HepG2 (cell line): Measurements from ENCODE around the gene PRKCB. TPM values are rescaled to one million over a fixed set of nuclear protein-coding genes. Genes with fewer than 3 reads are reported as not detected.

ENCODE experiments used
- ATAC-seq: fragments of 200-7000 bp; cut with Tn5 transposase; 3 replicates; pipeline ENCODE4 v1.9.1; 2020; ENCODE audit warnings: mild to moderate bottlenecking, moderate library complexity
- BruUV-seq: library from RNA; stranded (reverse); fragments of 400-500 nt; replicated peaks from 2 replicates; lab custom pipeline; 2021; lab: Mats Ljungman, UMichigan
- CTCF ChIA-PET: fragments of 300-600 bp; formaldehyde crosslinking; extraction: SDS; loops from one replicate; lab custom pipeline; 2021; ENCODE audit warnings: low total read pairs, inconsistent platforms, low intra/inter-chr PET ratio; lab: Yijun Ruan, JAX
- POLR2A ChIA-PET: fragments of 350-600 bp; sonication (Branson Sonifier 250); formaldehyde crosslinking; loops from one replicate; lab custom pipeline; 2020; ENCODE audit warnings: antibody characterized with exemption, inconsistent platforms; lab: Yijun Ruan, JAX
- DNase-seq: peaks from one replicate; pipeline ENCODE4 v3.0.0-alpha.2; 2015; ENCODE audit warnings: low spot score
- FAIRE-seq: peaks from 3 replicates; lab custom pipeline; 2011; peaks lifted over from hg19 to GRCh38; lab: Jason Lieb, UNC
- H2AFZ ChIP-seq: one replicate; pipeline ENCODE4 v1.6.1; 2011; ENCODE audit warnings: low read length, inconsistent platforms
- H3K27ac ChIP-seq: fragments of 300-600 bp; 3 replicates; pipeline ENCODE4 v1.8.0; 2011; ENCODE audit warnings: mixed run types, mild to moderate bottlenecking, mixed read lengths, low read length, inconsistent platforms; ENCODE audit not compliant: insufficient read depth; ENCODE audit errors: extremely low read length
- H3K27me3 ChIP-seq, 2 experiments: fragments of 200-600 bp in 1 of 2; 2 replicates in 1 of 2; 3 replicates in 1 of 2; pipeline versions ENCODE4 v1.6.0 to v1.8.0; 2011; ENCODE audit warnings: low read length in 2 of 2, mild to moderate bottlenecking in 2 of 2, moderate library complexity in 2 of 2, inconsistent platforms in 1 of 2; ENCODE audit not compliant: insufficient read depth in 2 of 2, control insufficient read depth in 1 of 2
- H3K36me3 ChIP-seq, 2 experiments: fragments of 200-600 bp in 1 of 2; replicated peaks in 1 of 2; 2 replicates in 1 of 2; 3 replicates in 1 of 2; pipeline versions ENCODE4 v1.5.1 to v1.8.0; 2011; ENCODE audit warnings: low read length in 2 of 2, inconsistent platforms in 1 of 2; ENCODE audit not compliant: insufficient read depth in 2 of 2, control insufficient read depth in 1 of 2
- H3K4me1 ChIP-seq: 2 replicates; pipeline ENCODE4 v1.5.1; 2012; ENCODE audit warnings: low read length, inconsistent platforms; ENCODE audit not compliant: insufficient read depth
- H3K4me2 ChIP-seq: 2 replicates; pipeline ENCODE4 v1.6.0; 2011; ENCODE audit warnings: low read depth, low read length, inconsistent platforms
- H3K4me3 ChIP-seq, 3 experiments: fragments of 200-600 bp in 1 of 3; sonication (generic), shearing (Covaris generic) in 1 of 3; replicated peaks in 1 of 3; 2 replicates each; pipeline ENCODE4 v1.5.1; 2011 to 2016; ENCODE audit warnings: low read length in 3 of 3, inconsistent platforms in 2 of 3, low read depth in 2 of 3, mild to moderate bottlenecking in 2 of 3, control low read depth in 1 of 3, mixed read lengths in 1 of 3; ENCODE audit not compliant: insufficient read depth in 1 of 3
- H3K79me2 ChIP-seq: one replicate; pipeline ENCODE4 v1.6.1; 2011; ENCODE audit warnings: low read length, inconsistent platforms; ENCODE audit not compliant: insufficient read depth
- H3K9ac ChIP-seq: 2 replicates; pipeline ENCODE4 v1.6.0; 2011; ENCODE audit warnings: mild to moderate bottlenecking, low read depth, low read length, inconsistent platforms; ENCODE audit not compliant: insufficient read depth
- H3K9me3 ChIP-seq: 2 replicates; pipeline ENCODE4 v1.5.1; 2012; ENCODE audit warnings: mild to moderate bottlenecking, low read length
- H4K20me1 ChIP-seq: 2 replicates; pipeline ENCODE4 v1.6.0; 2011; ENCODE audit warnings: inconsistent platforms, mild to moderate bottlenecking, low read length, moderate library complexity; ENCODE audit not compliant: insufficient read depth
- AGO2 ChIP-seq: fragments of 200-400 bp; formaldehyde crosslinking; optimal IDR thresholded peaks from 2 replicates; pipeline ENCODE3; 2017; ENCODE audit warnings: mild to moderate bottlenecking, low read depth, low read length, moderate library complexity
- CBFB ChIP-seq: sonication (generic); formaldehyde crosslinking; IDR thresholded peaks from 2 replicates; pipeline ENCODE4 v1.4.0; 2020; ENCODE audit warnings: missing genetic modification reagents
- E2F1 ChIP-seq: sonication (generic); formaldehyde crosslinking; IDR thresholded peaks from 2 replicates; pipeline ENCODE4 v1.5.0; 2020; ENCODE audit warnings: missing genetic modification reagents
- HIVEP1 ChIP-seq: sonication (generic); formaldehyde crosslinking; IDR thresholded peaks from 2 replicates; pipeline ENCODE4 v1.4.0; 2020; ENCODE audit warnings: mild to moderate bottlenecking, missing genetic modification reagents
- MNT ChIP-seq: fragments of 450-650 bp; IDR thresholded peaks from 2 replicates; pipeline ENCODE4 v1.6.1; 2016
- NFRKB ChIP-seq: fragments of 450-650 bp; IDR thresholded peaks from 2 replicates; pipeline ENCODE4 v1.6.1; 2017
- SETDB1 ChIP-seq: sonication (generic); formaldehyde crosslinking; IDR thresholded peaks from 2 replicates; pipeline ENCODE4 v1.5.1; 2020; ENCODE audit warnings: missing genetic modification reagents, mild to moderate bottlenecking, borderline replicate concordance
- SNAI1 ChIP-seq: sonication (generic); formaldehyde crosslinking; IDR thresholded peaks from 2 replicates; pipeline ENCODE4 v1.5.0; 2020; ENCODE audit warnings: mild to moderate bottlenecking, missing genetic modification reagents, borderline replicate concordance
- TEAD2 ChIP-seq: sonication (generic); formaldehyde crosslinking; IDR thresholded peaks from 2 replicates; pipeline ENCODE4 v1.9.0; 2021; ENCODE audit warnings: missing genetic modification reagents
- ZNF331 ChIP-seq: sonication (generic); formaldehyde crosslinking; IDR thresholded peaks from 2 replicates; pipeline ENCODE4 v1.4.0; 2020; ENCODE audit warnings: missing genetic modification reagents
- ZNF343 ChIP-seq: sonication (generic); formaldehyde crosslinking; IDR thresholded peaks from 2 replicates; pipeline ENCODE4 v1.4.0; 2020; ENCODE audit warnings: mild to moderate bottlenecking, missing genetic modification reagents
- ZNF704 ChIP-seq: sonication (generic); formaldehyde crosslinking; IDR thresholded peaks from 2 replicates; pipeline ENCODE4 v1.8.1; 2023; ENCODE audit warnings: mild to moderate bottlenecking, inconsistent platforms, moderate library complexity, missing genetic modification reagents, borderline replicate concordance
- WGBS: methylation state at CpG from one replicate; pipeline ENCODE4 v1.1.6; 2017; ENCODE audit warnings: low lambda C conversion rate; 5-methylcytosine and 5-hydroxymethylcytosine counted together
- in situ Hi-C: cut with HindIII; loops from 2 replicates; pipeline ENCODE4 v1.10.0; 2017; ENCODE audit warnings: low pct_unique_long_range_greater_than_20kb; ENCODE audit not compliant: extremely low pct_ligation_motif_present
- intact Hi-C: fragments of 100-400 bp; cut with micrococcal nuclease; formaldehyde crosslinking; loops from one replicate; pipeline ENCODE4 v1.10.0; 2022; ENCODE audit not compliant: unreplicated experiment
- polyA plus RNA-seq, 8 experiments: library from polyadenylated mRNA; depleted of rRNA in 3 of 8; stranded (reverse) in 7 of 8; unstranded in 1 of 8; fragments of >200 nt; fragmentation: Illumina TruSeq in 4 of 8; extraction: Trizol in 4 of 8; gene quantifications; 2 replicates each; pipeline versions ENCODE4 v1.2.1 to v1.2.3, GENCODE V29; 2011 to 2016; ENCODE audit warnings: low read depth in 4 of 8, missing spikeins in 1 of 8, mixed read lengths in 1 of 8; ENCODE audit not compliant: insufficient read depth in 1 of 8
- total RNA-seq, 5 experiments: library from RNA; depleted of rRNA; stranded (reverse); fragments of >200 nt; fragmentation: Illumina TruSeq; extraction: Trizol; gene quantifications; 2 replicates each; pipeline ENCODE4 v1.2.3, GENCODE V29; 2016; ENCODE audit warnings: low read depth in 1 of 5

The PRKCB gene
- total and polyA plus RNA-seq, 2 of the 13 experiments (the other 11 are each of a cell fraction or from before 2014, with no cell fraction given), result 0.01 TPM; not detected in 1

GRCh38 chr16:23952128-23952970 is 116.6 kb downstream of the PRKCB start:
- no peaks in the 10 kb centered on the region for H3K4me1 ChIP-seq
- in situ Hi-C loops (no loop called here), intact Hi-C loops (no loop called here)
- H3K4me2 ChIP-seq, result no peak overlapping the region
- BruUV-seq, result no TSS peak
- ChIA-PET CTCF (no interaction called here), POLR2A (no interaction called here)
- no peak overlapping the region for H3K4me3 ChIP-seq
- H4K20me1 ChIP-seq, result no peaks in the 10 kb centered on the region
- H3K79me2 ChIP-seq, result no peaks in the 10 kb centered on the region
- TF ChIP-seq SETDB1 (CRISPR knock-in tag) (no peak), MNT (peak; percentile 97)
- DNase-seq (no peak), ATAC-seq (no peak), FAIRE-seq (no peak)
- WGBS, result 17% methylated on average over 13 of the region's 13 CpGs
- no peak overlapping the region for H3K27ac ChIP-seq
- H3K36me3 ChIP-seq, result no peaks in the 10 kb centered on the region
- no peak overlapping the region for H3K9ac ChIP-seq
- H3K27me3 ChIP-seq, result peaks cover 0 to 15% of the 10 kb centered on the region in 2 experiments; a peak in 3 of 5 replicates
- H3K9me3 ChIP-seq, result no peaks in the 10 kb centered on the region
- H2AFZ ChIP-seq, result no peak overlapping the region

GRCh38 chr16:23952971-23953300 is 117.2 kb downstream of the PRKCB start:
- H3K27me3 ChIP-seq, result peaks cover 0 to 15% of the 10 kb centered on the region in 2 experiments; a peak in 3 of 5 replicates
- no peak overlapping the region for H3K4me3 ChIP-seq
- no peaks in the 10 kb centered on the region for H3K4me1 ChIP-seq
- no peak overlapping the region for H3K4me2 ChIP-seq
- no peak overlapping the region for H3K27ac ChIP-seq
- ChIA-PET POLR2A (no interaction called here), CTCF (no interaction called here)
- intact Hi-C loops, result no loop called here
- in situ Hi-C loops, result no loop called here
- ATAC-seq, result no peak
- no peak for FAIRE-seq
- no peaks in the 10 kb centered on the region for H3K9me3 ChIP-seq
- no TSS peak for BruUV-seq
- no peak overlapping the region for H2AFZ ChIP-seq
- no peak overlapping the region for H3K9ac ChIP-seq
- H3K79me2 ChIP-seq, result no peaks in the 10 kb centered on the region
- no peaks in the 10 kb centered on the region for H4K20me1 ChIP-seq
- DNase-seq, result no peak
- no peaks in the 10 kb centered on the region for H3K36me3 ChIP-seq
- WGBS, result 20% methylated on average over 5 of the region's 5 CpGs
- no peak for TF ChIP-seq ZNF343 (CRISPR knock-in tag)
- TF ChIP-seq ZNF331 (CRISPR knock-in tag), result no peak
- TF ChIP-seq ZNF704, result no peak
- no peak for TF ChIP-seq AGO2
- no peak for TF ChIP-seq HIVEP1 (CRISPR knock-in tag)
- TF ChIP-seq E2F1 (CRISPR knock-in tag), result no peak
- TF ChIP-seq NFRKB, result no peak
- no peak for TF ChIP-seq TEAD2 (CRISPR knock-in tag)
- no peak for TF ChIP-seq SNAI1
- TF ChIP-seq CBFB (CRISPR knock-in tag), result no peak
